ENCODE results near the gene SLC22A17. TPM values are rescaled to one million over a fixed set of nuclear protein-coding genes. Genes with fewer than 3 reads are reported as not detected.

The SLC22A17 gene
- polyA plus RNA-seq, 1 donor from 2014 or later: 182 TPM

- Histone ChIP-seq H4K20me1 (ENCODE audit: insufficient read depth) (no peaks in the 10 kb centered on the region), H2AFZ (ENCODE audit: low read depth, low read length) (no peak overlapping the region), H3K79me2 (replicated peaks; ENCODE audit: insufficient read depth, low read length) (peaks cover 23% of the 10 kb centered on the region), H3K4me2 (ENCODE audit: low read length) (no peak overlapping the region), H3K9ac (ENCODE audit: low read length) (peak overlapping the region; percentile 10), H3K9me2 (ENCODE audit: insufficient read depth, low read length) (no peaks in the 10 kb centered on the region), H3K4me3 (ENCODE audit: low read length) (no peak overlapping the region), H3K27me3 (ENCODE audit: insufficient read depth, low read depth, low read length) (no peaks in the 10 kb centered on the region), H3K36me3 (ENCODE audit: insufficient read depth, low read length) (no peaks in the 10 kb centered on the region), H3K9me3 (ENCODE audit: low read length) (no peaks in the 10 kb centered on the region), H3K27ac (ENCODE audit: low read length) (no peak overlapping the region), H3F3A (ENCODE audit: insufficient read depth, low read length, poor library complexity, severe bottlenecking) (peaks cover 2% of the 10 kb centered on the region)
- TF ChIP-seq CTCF (IDR thresholded peaks at IDR 0.05; ENCODE audit: poor library complexity, severe bottlenecking) (no peak), EP300 (conservative IDR thresholded peaks at IDR 0.05; ENCODE audit: poor library complexity, severe bottlenecking) (no peak), TAF1 (IDR thresholded peaks at IDR 0.05; ENCODE audit: low read depth) (no peak), REST (IDR thresholded peaks at IDR 0.05; ENCODE audit: borderline replicate concordance) (no peak), RAD21 (conservative IDR thresholded peaks at IDR 0.05) (no peak), POLR2AphosphoS5 (IDR thresholded peaks at IDR 0.05) (no peak), EZH2 (IDR thresholded peaks at IDR 0.05; ENCODE audit: borderline replicate concordance, insufficient read depth, low read length, poor library complexity, severe bottlenecking) (no peak), SMC3 (conservative IDR thresholded peaks at IDR 0.05; ENCODE audit: poor library complexity) (no peak), MXI1 (conservative IDR thresholded peaks at IDR 0.05; ENCODE audit: poor library complexity, severe bottlenecking) (no peak)
Measured at GRCh38 chr14:23324993-23325392, 27.7 kb downstream of the SLC22A17 start.

GRCh38 chr14:23324455-23324846, 28.2 kb downstream of the SLC22A17 start:
- H3K27ac ChIP-seq (ENCODE audit: low read length): no peak overlapping the region
- H3K4me3 ChIP-seq (ENCODE audit: low read length): peak overlapping the region; percentile 76
- no peaks in the 10 kb centered on the region for H3K9me3 ChIP-seq (ENCODE audit: low read length)
- H3K4me2 ChIP-seq (ENCODE audit: low read length): no peak overlapping the region
- H3K79me2 ChIP-seq (replicated peaks; ENCODE audit: insufficient read depth, low read length): peaks cover 23% of the 10 kb centered on the region
- H2AFZ ChIP-seq (ENCODE audit: low read depth, low read length): no peak overlapping the region
- H3K36me3 ChIP-seq (ENCODE audit: insufficient read depth, low read length): no peaks in the 10 kb centered on the region
- peak overlapping the region; percentile 10 for H3K9ac ChIP-seq (ENCODE audit: low read length)
- H4K20me1 ChIP-seq (ENCODE audit: insufficient read depth): no peaks in the 10 kb centered on the region
- H3K27me3 ChIP-seq (ENCODE audit: insufficient read depth, low read depth, low read length): no peaks in the 10 kb centered on the region
- peaks cover 8% of the 10 kb centered on the region for H3F3A ChIP-seq (ENCODE audit: insufficient read depth, low read length, poor library complexity, severe bottlenecking)
- H3K9me2 ChIP-seq (ENCODE audit: insufficient read depth, low read length): no peaks in the 10 kb centered on the region
- TF ChIP-seq MXI1 (conservative IDR thresholded peaks at IDR 0.05; ENCODE audit: poor library complexity, severe bottlenecking) (no peak), EZH2 (IDR thresholded peaks at IDR 0.05; ENCODE audit: borderline replicate concordance, insufficient read depth, low read length, poor library complexity, severe bottlenecking) (no peak), CTCF (IDR thresholded peaks at IDR 0.05; ENCODE audit: poor library complexity, severe bottlenecking) (no peak), RAD21 (conservative IDR thresholded peaks at IDR 0.05) (no peak), SMC3 (conservative IDR thresholded peaks at IDR 0.05; ENCODE audit: poor library complexity) (no peak), POLR2AphosphoS5 (IDR thresholded peaks at IDR 0.05) (no peak), TAF1 (IDR thresholded peaks at IDR 0.05; ENCODE audit: low read depth) (no peak), REST (IDR thresholded peaks at IDR 0.05; ENCODE audit: borderline replicate concordance) (no peak), EP300 (conservative IDR thresholded peaks at IDR 0.05; ENCODE audit: poor library complexity, severe bottlenecking) (no peak)
